PC-9 (cell line): ENCODE results near the gene CRLF3.

ENCODE experiments used
- CTCF ChIP-seq: fragments of 200-600 bp; sonication (generic); conservative IDR thresholded peaks from 2 replicates; pipeline ENCODE4 v1.6.1; 2017; ENCODE audit warnings: mixed run types, antibody characterized with exemption, mild to moderate bottlenecking, moderate library complexity
- EZH2 ChIP-seq: fragments of 200-600 bp; sonication (generic); IDR thresholded peaks from 2 replicates; pipeline ENCODE4 v1.8.0; 2017; ENCODE audit warnings: antibody characterized with exemption, low read depth

- no peak for TF ChIP-seq CTCF
- TF ChIP-seq EZH2: no peak
Measured at GRCh38 chr17:30788918-30789317, 35.6 kb downstream of the CRLF3 start.
